K562 (cell line): ENCODE measurements around the gene PARD3. TPM values are rescaled to one million over a fixed set of nuclear protein-coding genes. Genes with fewer than 3 reads are reported as not detected.

ENCODE experiments used
- ATAC-seq: fragments of 200-7000 bp; cut with Tn5 transposase; 3 replicates; pipeline ENCODE4 v1.9.1; 2020; ENCODE audit warnings: moderate library complexity
- BruUV-seq: library from RNA; stranded (reverse); fragments of 400-500 nt; replicated peaks from 2 replicates; lab custom pipeline; 2021; lab: Mats Ljungman, UMichigan
- CTCF ChIA-PET: fragments of 300-600 bp; formaldehyde crosslinking; extraction: SDS; loops from one replicate; lab custom pipeline; 2021; ENCODE audit warnings: low intra/inter-chr PET ratio; lab: Yijun Ruan, JAX
- POLR2A ChIA-PET: fragments of 300-600, 350-650 bp; sonication (Branson Sonifier 250); formaldehyde crosslinking; extraction: SDS; loops from one replicate; lab custom pipeline; 2021; ENCODE audit warnings: antibody characterized with exemption, inconsistent platforms; lab: Yijun Ruan, JAX
- DNase-seq, 4 experiments: peaks; one replicate each; pipeline versions ENCODE4 v3.0.0 to v3.0.0-alpha.2; 2011 to 2018; ENCODE audit warnings: low spot score in 3 of 4, mixed read lengths in 3 of 4; ENCODE audit errors: extremely low read depth in 1 of 4
- FAIRE-seq: peaks from 2 replicates; lab custom pipeline; 2011; peaks lifted over from hg19 to GRCh38; lab: Jason Lieb, UNC
- H2AFZ ChIP-seq: 2 replicates; pipeline ENCODE4 v1.6.0; 2011; ENCODE audit warnings: low read depth, low read length, control low read depth, inconsistent platforms
- H3K27ac ChIP-seq: fragments of 200-600 bp; 3 replicates; pipeline ENCODE4 v1.8.0; 2011; ENCODE audit warnings: low read depth, mild to moderate bottlenecking, control low read depth, inconsistent platforms, low read length, moderate library complexity, mixed read lengths; ENCODE audit errors: extremely low read depth
- H3K27me3 ChIP-seq, 2 experiments: fragments of 300-600 bp in 1 of 2; 2 replicates in 1 of 2; 3 replicates in 1 of 2; pipeline versions ENCODE4 v1.6.0 to v1.8.0; 2011; ENCODE audit warnings: inconsistent platforms in 2 of 2, low read length in 2 of 2, mild to moderate bottlenecking in 1 of 2, mixed read lengths in 1 of 2, moderate library complexity in 1 of 2; ENCODE audit not compliant: control insufficient read depth in 2 of 2, insufficient read depth in 2 of 2
- H3K36me3 ChIP-seq: fragments of 300-600 bp; 3 replicates; pipeline ENCODE4 v1.8.0; 2011; ENCODE audit warnings: mild to moderate bottlenecking, low read length, inconsistent platforms; ENCODE audit not compliant: control insufficient read depth, insufficient read depth
- H3K4me1 ChIP-seq, 2 experiments: fragments of 200-600 bp in 1 of 2; replicated peaks in 1 of 2; 2 replicates in 1 of 2; 3 replicates in 1 of 2; pipeline versions ENCODE4 v1.5.1 to v1.8.0; 2011; ENCODE audit warnings: inconsistent platforms in 2 of 2, low read length in 2 of 2, mild to moderate bottlenecking in 1 of 2, mixed read lengths in 1 of 2, moderate library complexity in 1 of 2; ENCODE audit not compliant: control insufficient read depth in 2 of 2, insufficient read depth in 2 of 2
- H3K4me2 ChIP-seq: 2 replicates; pipeline ENCODE4 v1.6.1; 2011; ENCODE audit warnings: low read length, control low read depth, inconsistent platforms, mixed read lengths; ENCODE audit not compliant: insufficient read depth
- H3K4me3 ChIP-seq: fragments of 200-600 bp; sonication (generic), shearing (Covaris generic); 2 replicates; pipeline ENCODE4 v1.5.1; 2016; ENCODE audit warnings: control low read depth, inconsistent platforms
- H3K79me2 ChIP-seq: fragments of 200-600 bp; 3 replicates; pipeline ENCODE4 v1.8.0; 2011; ENCODE audit warnings: low read length, inconsistent platforms; ENCODE audit not compliant: control insufficient read depth, insufficient read depth
- H3K9ac ChIP-seq, 2 experiments: 2 replicates each; pipeline versions ENCODE4 v1.6.0 to v1.6.1; 2011; ENCODE audit warnings: low read depth in 2 of 2, low read length in 2 of 2, control low read depth in 1 of 2, inconsistent platforms in 1 of 2, mild to moderate bottlenecking in 1 of 2, mixed read lengths in 1 of 2; ENCODE audit not compliant: insufficient read depth in 1 of 2
- H3K9me1 ChIP-seq: one replicate; pipeline ENCODE4 v1.6.0; 2011; ENCODE audit warnings: inconsistent platforms, mild to moderate bottlenecking, low read length, moderate library complexity; ENCODE audit not compliant: control insufficient read depth, insufficient read depth
- H3K9me3 ChIP-seq: replicated peaks from 2 replicates; pipeline ENCODE4 v1.5.1; 2011; ENCODE audit warnings: low read depth, low read length, inconsistent platforms; ENCODE audit not compliant: control insufficient read depth, insufficient read depth
- H4K20me1 ChIP-seq: replicated peaks from 2 replicates; pipeline ENCODE4 v1.6.1; 2011; ENCODE audit warnings: low read length, inconsistent platforms, mixed read lengths; ENCODE audit not compliant: control insufficient read depth, insufficient read depth
- HLTF ChIP-seq: fragments of 450-650 bp; IDR thresholded peaks from 2 replicates; pipeline ENCODE4 v1.6.1; 2016
- MAFK ChIP-seq: IDR thresholded peaks from 2 replicates; pipeline ENCODE4 v1.6.1; 2011; ENCODE audit warnings: low read length, improper control_type of control experiment
- MEF2D ChIP-seq: conservative IDR thresholded peaks from 2 replicates; pipeline ENCODE4 v1.6.1; 2016; ENCODE audit warnings: low read depth, missing genetic modification characterization, missing compliant biosample characterization
- POLR2B ChIP-seq: fragments of 450-650 bp; IDR thresholded peaks from 2 replicates; pipeline ENCODE4 v1.6.1; 2018; ENCODE audit warnings: low read depth; ENCODE audit not compliant: partially characterized antibody
- POLR2G ChIP-seq: fragments of 200-400 bp; formaldehyde crosslinking; IDR thresholded peaks from 2 replicates; pipeline ENCODE4 v1.6.1; 2017; ENCODE audit warnings: low read depth, mild to moderate bottlenecking, antibody characterized with exemption, low read length, moderate library complexity
- PTBP1 ChIP-seq: fragments of 200-400 bp; formaldehyde crosslinking; IDR thresholded peaks from 2 replicates; pipeline ENCODE4 v1.6.1; 2017; ENCODE audit warnings: low read depth, low read length
- SMAD3 ChIP-seq: fragments of 450-650 bp; formaldehyde crosslinking; conservative IDR thresholded peaks from 2 replicates; pipeline ENCODE4 v1.4.0; 2020; ENCODE audit warnings: mild to moderate bottlenecking
- TCF7L2 ChIP-seq: fragments of 150-350 bp; IDR thresholded peaks from 2 replicates; pipeline ENCODE4 v1.6.1; 2016; ENCODE audit warnings: low read depth, mild to moderate bottlenecking, low read length, moderate library complexity
- YBX1 ChIP-seq: fragments of 450-650 bp; IDR thresholded peaks from 2 replicates; pipeline ENCODE4 v1.7.1; 2016; ENCODE audit warnings: mild to moderate bottlenecking
- ZNF133 ChIP-seq: fragments of 250-450 bp; sonication (Bioruptor Pico); IDR thresholded peaks from 2 replicates; pipeline ENCODE4 v1.4.0; 2020; ENCODE audit warnings: mild to moderate bottlenecking
- ZNF324 ChIP-seq: fragments of 250-450 bp; sonication (Bioruptor Pico); IDR thresholded peaks from 2 replicates; pipeline ENCODE4 v1.4.0; 2020; ENCODE audit warnings: mild to moderate bottlenecking
- ZNF707 ChIP-seq: fragments of 250-450 bp; sonication (Bioruptor Pico); conservative IDR thresholded peaks from 2 replicates; pipeline ENCODE4 v1.8.0; 2022; ENCODE audit warnings: inconsistent platforms, mild to moderate bottlenecking, moderate library complexity
- WGBS: fragments of 100-300 bp; shearing (Covaris generic); methylation state at CpG from one replicate; pipeline ENCODE4 v1.1.6; 2016; ENCODE audit warnings: low coverage, mixed read lengths; ENCODE audit not compliant: insufficient coverage; ENCODE audit errors: missing lambda C conversion rate; 5-methylcytosine and 5-hydroxymethylcytosine counted together
- in situ Hi-C: fragments of 300-500 bp; cut with MboI; formaldehyde crosslinking; loops from 4 replicates; pipeline ENCODE4 v1.15.0; 2018; ENCODE audit warnings: inconsistent platforms, mixed read lengths
- intact Hi-C: fragments of 100-400 bp; cut with micrococcal nuclease; formaldehyde crosslinking; loops from 2 replicates; pipeline ENCODE4 v1.14.2; 2022
- polyA plus RNA-seq, 8 experiments: library from polyadenylated mRNA; depleted of rRNA in 4 of 8; stranded (reverse) in 5 of 8; unstranded in 3 of 8; fragments of >200 nt; fragmentation: Nextera tagmentation in 2 of 8; fragmentation: Illumina TruSeq in 1 of 8; extraction: Ambion mirVana in 2 of 8; extraction: Trizol in 1 of 8; gene quantifications; 2 replicates each; pipeline versions ENCODE4 v1.2.1 to v1.2.3, GENCODE V29; 2011 to 2014; ENCODE audit warnings: inconsistent platforms in 1 of 8, missing spikeins in 1 of 8
- total RNA-seq, 7 experiments: library from RNA; depleted of rRNA in 6 of 7; stranded (reverse); fragments of >200 nt in 6 of 7; fragmentation: Illumina TruSeq in 2 of 7; extraction: Trizol in 2 of 7; gene quantifications; 2 replicates each; pipeline versions ENCODE4 v1.2.1 to v1.2.3, GENCODE V29; 2011 to 2021; ENCODE audit warnings: low replicate concordance in 1 of 7
- TF ChIP-seq, protein P1 (sequence below): sonication (generic); formaldehyde crosslinking; IDR thresholded peaks from 2 replicates; pipeline ENCODE4 v1.8.1; 2023; ENCODE audit warnings: missing genetic modification reagents, mild to moderate bottlenecking, borderline replicate concordance
- TF ChIP-seq, protein P2 (sequence below), 2 experiments: IDR thresholded peaks in 1 of 2; conservative IDR thresholded peaks in 1 of 2; 2 replicates each; pipeline ENCODE4 v1.6.1; 2016; ENCODE audit warnings: low read depth in 2 of 2, mild to moderate bottlenecking in 1 of 2, missing compliant biosample characterization in 1 of 2, missing genetic modification characterization in 1 of 2, moderate library complexity in 1 of 2

The PARD3 gene
- total and polyA plus RNA-seq, 9 of the 15 experiments (the other 6 are each of a cell fraction or from before 2014, with no cell fraction given), result 2.7 to 11.7 (median 7.7) TPM

DNA sequence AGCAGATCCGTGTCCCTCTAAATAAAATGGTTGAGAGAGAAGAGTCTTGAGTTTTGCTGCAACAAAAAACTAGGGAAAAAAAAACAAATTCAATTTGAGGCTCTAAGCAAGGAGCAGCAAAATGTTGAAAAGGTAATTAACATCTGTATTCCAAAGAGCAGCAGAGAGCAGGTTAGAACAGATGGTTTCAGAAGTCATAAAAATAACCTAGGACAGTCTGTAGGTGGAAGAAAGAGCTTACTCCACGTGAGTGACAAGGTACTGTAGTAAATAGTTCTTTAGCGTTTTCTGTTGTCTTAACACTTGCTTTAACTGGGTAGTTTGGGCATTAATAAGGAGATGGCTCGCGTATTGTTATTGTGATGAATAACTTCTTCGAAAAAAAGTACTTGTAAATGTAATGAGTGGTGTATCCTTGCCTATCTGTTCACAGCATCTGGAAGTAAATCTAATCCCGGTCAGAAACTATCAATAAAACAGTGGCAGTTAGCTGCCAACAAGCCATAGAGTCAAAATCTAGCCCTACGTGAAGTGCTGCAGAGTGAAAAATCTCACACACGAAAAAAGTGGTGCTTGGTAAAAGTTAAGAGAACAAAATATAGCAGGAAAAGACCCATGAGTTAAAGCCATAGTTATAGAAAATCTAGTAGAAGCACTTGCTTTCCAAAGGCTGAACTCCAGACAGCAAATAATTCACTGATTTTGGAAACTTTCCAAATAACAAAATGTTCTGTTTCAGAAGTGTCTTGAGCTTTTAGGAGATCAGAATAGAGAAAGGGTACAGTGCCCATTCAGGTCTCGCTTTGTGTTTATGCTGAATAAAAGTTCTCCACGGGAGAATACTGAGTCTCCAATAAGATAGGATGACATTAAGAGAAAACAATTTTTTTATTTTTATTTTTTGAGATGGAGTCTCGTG is 49.3 kb upstream of the PARD3 start:
- Histone ChIP-seq H3K9ac (no peak overlapping the region), H3K79me2 (no peaks in the 10 kb centered on the region), H2AFZ (no peak overlapping the region), H3K9me3 (no peaks in the 10 kb centered on the region), H3K4me1 (no peaks in the 10 kb centered on the region), H3K4me2 (no peak overlapping the region), H3K9me1 (no peaks in the 10 kb centered on the region), H3K36me3 (no peaks in the 10 kb centered on the region), H4K20me1 (no peaks in the 10 kb centered on the region), H3K4me3 (no peak overlapping the region), H3K27me3 (peaks cover 3 to 4% of the 10 kb centered on the region in 2 experiments; a peak in 3 of 5 replicates), H3K27ac (no peak overlapping the region)
- 4% methylated on average over 12 of the region's 12 CpGs for WGBS
- in situ Hi-C loops, result no loop called here
- no peak for ATAC-seq
- POLR2A ChIA-PET, result interaction anchor here (0.6 to 1.5 kb wide), 2 partner anchors 10 to 40 kb away, joined by 3 read pairs; no protein-coding TSS in a partner anchor
- no peak for FAIRE-seq
- intact Hi-C loops, result no loop called here
- DNase-seq, result no peak
- BruUV-seq, result no TSS peak
- CTCF ChIA-PET, result no interaction called here
- TF ChIP-seq ZNF707 (CRISPR knock-in tag) (no peak), YBX1 (no peak), MEF2D (tag) (no peak), TCF7L2 (no peak), MAFK (no peak), SMAD3 (CRISPR knock-in tag) (no peak), POLR2G (no peak), ZNF324 (CRISPR knock-in tag) (no peak), HLTF (no peak), ZNF133 (CRISPR knock-in tag) (no peak), PTBP1 (no peak), POLR2B (no peak)
- TF ChIP-seq, protein P1, sequence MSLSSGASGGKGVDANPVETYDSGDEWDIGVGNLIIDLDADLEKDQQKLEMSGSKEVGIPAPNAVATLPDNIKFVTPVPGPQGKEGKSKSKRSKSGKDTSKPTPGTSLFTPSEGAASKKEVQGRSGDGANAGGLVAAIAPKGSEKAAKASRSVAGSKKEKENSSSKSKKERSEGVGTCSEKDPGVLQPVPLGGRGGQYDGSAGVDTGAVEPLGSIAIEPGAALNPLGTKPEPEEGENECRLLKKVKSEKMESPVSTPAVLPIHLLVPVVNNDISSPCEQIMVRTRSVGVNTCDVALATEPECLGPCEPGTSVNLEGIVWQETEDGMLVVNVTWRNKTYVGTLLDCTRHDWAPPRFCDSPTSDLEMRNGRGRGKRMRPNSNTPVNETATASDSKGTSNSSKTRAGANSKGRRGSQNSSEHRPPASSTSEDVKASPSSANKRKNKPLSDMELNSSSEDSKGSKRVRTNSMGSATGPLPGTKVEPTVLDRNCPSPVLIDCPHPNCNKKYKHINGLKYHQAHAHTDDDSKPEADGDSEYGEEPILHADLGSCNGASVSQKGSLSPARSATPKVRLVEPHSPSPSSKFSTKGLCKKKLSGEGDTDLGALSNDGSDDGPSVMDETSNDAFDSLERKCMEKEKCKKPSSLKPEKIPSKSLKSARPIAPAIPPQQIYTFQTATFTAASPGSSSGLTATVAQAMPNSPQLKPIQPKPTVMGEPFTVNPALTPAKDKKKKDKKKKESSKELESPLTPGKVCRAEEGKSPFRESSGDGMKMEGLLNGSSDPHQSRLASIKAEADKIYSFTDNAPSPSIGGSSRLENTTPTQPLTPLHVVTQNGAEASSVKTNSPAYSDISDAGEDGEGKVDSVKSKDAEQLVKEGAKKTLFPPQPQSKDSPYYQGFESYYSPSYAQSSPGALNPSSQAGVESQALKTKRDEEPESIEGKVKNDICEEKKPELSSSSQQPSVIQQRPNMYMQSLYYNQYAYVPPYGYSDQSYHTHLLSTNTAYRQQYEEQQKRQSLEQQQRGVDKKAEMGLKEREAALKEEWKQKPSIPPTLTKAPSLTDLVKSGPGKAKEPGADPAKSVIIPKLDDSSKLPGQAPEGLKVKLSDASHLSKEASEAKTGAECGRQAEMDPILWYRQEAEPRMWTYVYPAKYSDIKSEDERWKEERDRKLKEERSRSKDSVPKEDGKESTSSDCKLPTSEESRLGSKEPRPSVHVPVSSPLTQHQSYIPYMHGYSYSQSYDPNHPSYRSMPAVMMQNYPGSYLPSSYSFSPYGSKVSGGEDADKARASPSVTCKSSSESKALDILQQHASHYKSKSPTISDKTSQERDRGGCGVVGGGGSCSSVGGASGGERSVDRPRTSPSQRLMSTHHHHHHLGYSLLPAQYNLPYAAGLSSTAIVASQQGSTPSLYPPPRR (CRISPR knock-in tag), result no peak
- TF ChIP-seq, protein P2, sequence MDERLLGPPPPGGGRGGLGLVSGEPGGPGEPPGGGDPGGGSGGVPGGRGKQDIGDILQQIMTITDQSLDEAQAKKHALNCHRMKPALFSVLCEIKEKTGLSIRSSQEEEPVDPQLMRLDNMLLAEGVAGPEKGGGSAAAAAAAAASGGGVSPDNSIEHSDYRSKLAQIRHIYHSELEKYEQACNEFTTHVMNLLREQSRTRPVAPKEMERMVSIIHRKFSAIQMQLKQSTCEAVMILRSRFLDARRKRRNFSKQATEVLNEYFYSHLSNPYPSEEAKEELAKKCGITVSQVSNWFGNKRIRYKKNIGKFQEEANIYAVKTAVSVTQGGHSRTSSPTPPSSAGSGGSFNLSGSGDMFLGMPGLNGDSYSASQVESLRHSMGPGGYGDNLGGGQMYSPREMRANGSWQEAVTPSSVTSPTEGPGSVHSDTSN (CRISPR knock-in tag; IDR thresholded peaks at IDR 0.05; ENCODE audit: low read depth), result no peak
- TF ChIP-seq, protein P2 (tag; conservative IDR thresholded peaks at IDR 0.05; ENCODE audit: low read depth), result no peak
